PC-9 (cell line): ENCODE measurements around the gene LONP1. TPM values are rescaled to one million over a fixed set of nuclear protein-coding genes. Genes with fewer than 3 reads are reported as not detected.
"Not testable (repeated sequence)": the region's sequence is repeated elsewhere in the genome, so short reads cannot be mapped to it uniquely, and the experiment has no call there.

Source experiments
- BruUV-seq: library from RNA; stranded (reverse); fragments of 400-500 nt; replicated peaks from 2 replicates; lab custom pipeline; 2021; lab: Mats Ljungman, UMichigan
- CTCF ChIA-PET: fragments of 300-600 bp; sonication (Branson Sonifier 250); formaldehyde crosslinking; loops from one replicate; lab custom pipeline; 2022; ENCODE audit warnings: antibody characterized with exemption; lab: Charles Lee
- POLR2A ChIA-PET: fragments of 300-600 bp; sonication (Branson Sonifier 250); formaldehyde crosslinking; loops from one replicate; lab custom pipeline; 2022; ENCODE audit warnings: antibody characterized with exemption; ENCODE audit not compliant: unreplicated experiment; lab: Charles Lee
- DNase-seq, 2 experiments: peaks; one replicate each; pipeline versions ENCODE4 v3.0.0 to v3.0.0-alpha.2; 2015 to 2022; ENCODE audit warnings: mixed read lengths in 1 of 2
- H2AFZ ChIP-seq: fragments of 200-600 bp; sonication (generic); 2 replicates; pipeline ENCODE4 v1.8.1; 2017; ENCODE audit warnings: antibody characterized with exemption
- H3F3A ChIP-seq: fragments of 200-600 bp; sonication (generic); 2 replicates; pipeline ENCODE4 v1.8.1; 2017; ENCODE audit warnings: antibody characterized with exemption, mild to moderate bottlenecking, low read depth; ENCODE audit not compliant: insufficient read depth
- H3K27ac ChIP-seq: fragments of 200-600 bp; sonication (generic); 2 replicates; pipeline ENCODE4 v1.6.1; 2016; ENCODE audit warnings: mixed run types
- H3K27me3 ChIP-seq: fragments of 200-600 bp; sonication (generic); 2 replicates; pipeline ENCODE4 v1.6.1; 2016; ENCODE audit warnings: low read depth, mixed run types; ENCODE audit not compliant: insufficient read depth
- H3K36me3 ChIP-seq: fragments of 200-600 bp; sonication (generic); 2 replicates; pipeline ENCODE4 v1.6.1; 2016; ENCODE audit warnings: low read depth, mixed run types
- H3K4me1 ChIP-seq: fragments of 200-600 bp; sonication (generic); replicated peaks from 2 replicates; pipeline ENCODE4 v1.6.1; 2016; ENCODE audit warnings: mixed run types; ENCODE audit not compliant: insufficient read depth
- H3K4me2 ChIP-seq: fragments of 200-600 bp; sonication (generic); 2 replicates; pipeline ENCODE4 v1.6.1; 2017; ENCODE audit warnings: mixed run types
- H3K4me3 ChIP-seq: fragments of 200-600 bp; sonication (generic); 2 replicates; pipeline ENCODE4 v1.6.1; 2016; ENCODE audit warnings: mixed run types
- H3K79me2 ChIP-seq: fragments of 200-600 bp; sonication (generic); 2 replicates; pipeline ENCODE4 v1.6.1; 2017; ENCODE audit warnings: low read depth, mixed run types
- H3K9me2 ChIP-seq: fragments of 200-600 bp; sonication (generic); 2 replicates; pipeline ENCODE4 v1.8.1; 2017; ENCODE audit warnings: mild to moderate bottlenecking; ENCODE audit not compliant: insufficient read depth
- H3K9me3 ChIP-seq: fragments of 200-600 bp; sonication (generic); 2 replicates; pipeline ENCODE4 v1.8.1; 2016; ENCODE audit warnings: low read depth; ENCODE audit not compliant: insufficient read depth
- H4K20me1 ChIP-seq: fragments of 200-600 bp; sonication (generic); 2 replicates; pipeline ENCODE4 v1.8.1; 2017; ENCODE audit not compliant: insufficient read depth
- CTCF ChIP-seq: fragments of 200-600 bp; sonication (generic); conservative IDR thresholded peaks from 2 replicates; pipeline ENCODE4 v1.6.1; 2017; ENCODE audit warnings: mixed run types, antibody characterized with exemption, mild to moderate bottlenecking, moderate library complexity
- EZH2 ChIP-seq: fragments of 200-600 bp; sonication (generic); IDR thresholded peaks from 2 replicates; pipeline ENCODE4 v1.8.0; 2017; ENCODE audit warnings: antibody characterized with exemption, low read depth
- intact Hi-C: fragments of 100-400 bp; cut with micrococcal nuclease; formaldehyde crosslinking; loops from one replicate; pipeline ENCODE4 v1.10.0; 2022; ENCODE audit not compliant: unreplicated experiment
- total RNA-seq: library from RNA; stranded (reverse); gene quantifications from 2 replicates; pipeline ENCODE4 v1.2.3, GENCODE V29; 2021

LONP1 gene
- total RNA-seq, 1 experiment from 2014 or later = 78.2 TPM

GRCh38 chr19:5703819-5704818 lies 15.8 kb downstream of the LONP1 start:
- Histone ChIP-seq H3K4me2 (no peak overlapping the region), H3K27ac (no peak overlapping the region), H3K9me3 (no peaks in the 10 kb centered on the region), H3K4me3 (no peak overlapping the region), H3K4me1 (no peaks in the 10 kb centered on the region), H3K9me2 (no peaks in the 10 kb centered on the region), H3K27me3 (no peaks in the 10 kb centered on the region), H2AFZ (no peak overlapping the region), H3K36me3 (no peaks in the 10 kb centered on the region; the same call in 1 of the 2 replicates), H4K20me1 (peaks cover 8% of the 10 kb centered on the region), H3K79me2 (no peaks in the 10 kb centered on the region), H3F3A (peaks cover 6% of the 10 kb centered on the region; the same call in 1 of the 2 replicates)
- ChIA-PET POLR2A (no interaction called here), CTCF (no interaction called here)
- no TSS peak for BruUV-seq
- TF ChIP-seq CTCF = no peak
- TF ChIP-seq EZH2 = no peak
- DNase-seq = no peak
- intact Hi-C loops = no loop called here

GRCh38 chr19:5702053-5702410 lies 17.9 kb downstream of the LONP1 start:
- H3K27ac ChIP-seq, BruUV-seq, H3K9me2 ChIP-seq, H3K4me2 ChIP-seq, CTCF ChIA-PET, H3K27me3 ChIP-seq, intact Hi-C loops, H3K4me3 ChIP-seq, H3K36me3 ChIP-seq, H3K4me1 ChIP-seq, DNase-seq, H3K79me2 ChIP-seq, H3K9me3 ChIP-seq, H3F3A ChIP-seq, H2AFZ ChIP-seq, H4K20me1 ChIP-seq: not testable (repeated sequence)
- POLR2A ChIA-PET = interaction anchor here (0.6 kb wide), 1 partner anchor 125 kb away, joined by 4 read pairs; no protein-coding TSS in a partner anchor

- Histone ChIP-seq H3K27me3 (no peaks in the 10 kb centered on the region), H3K79me2 (no peaks in the 10 kb centered on the region), H3K4me2 (no peak overlapping the region), H3K36me3 (no peaks in the 10 kb centered on the region; the same call in 1 of the 2 replicates), H3K4me3 (no peak overlapping the region), H4K20me1 (peaks cover 10% of the 10 kb centered on the region), H3K4me1 (no peaks in the 10 kb centered on the region), H3K27ac (no peak overlapping the region), H2AFZ (no peak overlapping the region), H3K9me2 (no peaks in the 10 kb centered on the region), H3K9me3 (no peaks in the 10 kb centered on the region), H3F3A (peaks cover 6% of the 10 kb centered on the region; the same call in 1 of the 2 replicates)
- ChIA-PET POLR2A (no interaction called here), CTCF (no interaction called here)
- DNase-seq = no peak
- intact Hi-C loops = no loop called here
- no TSS peak for BruUV-seq
- TF ChIP-seq CTCF (no peak), EZH2 (no peak)
Observed at GRCh38 chr19:5700455-5701092, 19.4 kb downstream of the LONP1 start.
